Measurements from ENCODE around the gene SORCS1. TPM values are rescaled to one million over a fixed set of nuclear protein-coding genes. Genes with fewer than 3 reads are reported as not detected.

Gene SORCS1
- total RNA-seq, 1 experiment from 2014 or later: 1.7 TPM

GRCh38 chr10:106956216-106956915, 208.1 kb downstream of the SORCS1 start:
- no peaks in the 10 kb centered on the region for H3K27me3 Mint-ChIP-seq (ENCODE audit: low read depth)
- DNase-seq: no peak
- Histone ChIP-seq H2BK15ac (ENCODE audit: low read depth, low read length) (no peak overlapping the region), H3K4me2 (ENCODE audit: insufficient read depth, insufficient read length, low read length) (no peak overlapping the region), H3K79me2 (ENCODE audit: insufficient read depth, low read length) (no peaks in the 10 kb centered on the region), H3K23me2 (ENCODE audit: insufficient read length, low read depth, low read length, poor library complexity, severe bottlenecking) (no peaks in the 10 kb centered on the region), H3K9me3 (ENCODE audit: control insufficient read depth, low read depth, low read length) (no peaks in the 10 kb centered on the region), H2AK5ac (ENCODE audit: insufficient read length, low read length) (no peak overlapping the region), H3K27ac (ENCODE audit: insufficient read length, low read depth, low read length) (no peak overlapping the region), H4K91ac (ENCODE audit: insufficient read length, low read depth, low read length) (no peak overlapping the region), H2BK12ac (ENCODE audit: insufficient read length, low read depth, low read length) (no peak overlapping the region), H4K20me1 (ENCODE audit: control insufficient read depth, insufficient read depth, insufficient read length) (no peaks in the 10 kb centered on the region), H3K79me1 (ENCODE audit: insufficient read depth, low read depth, low read length, poor library complexity, severe bottlenecking) (no peaks in the 10 kb centered on the region), H2BK5ac (ENCODE audit: insufficient read length, low read length) (no peak overlapping the region), H3K4me1 (ENCODE audit: insufficient read depth, low read length) (no peaks in the 10 kb centered on the region), H2BK120ac (ENCODE audit: low read depth, low read length, poor library complexity, severe bottlenecking) (no peak overlapping the region), H2BK20ac (ENCODE audit: low read depth, low read length, poor library complexity, severe bottlenecking) (no peak overlapping the region), H2AFZ (ENCODE audit: low read length) (no peak overlapping the region), H3K9ac (ENCODE audit: extremely low read depth, insufficient read length, low read length) (no peak overlapping the region), H4K8ac (replicated peaks; ENCODE audit: insufficient read length, low read depth, low read length) (no peak overlapping the region), H3K18ac (ENCODE audit: insufficient read length, low read depth, low read length) (no peak overlapping the region), H3K4ac (ENCODE audit: low read depth, low read length) (no peak overlapping the region), H3K14ac (ENCODE audit: insufficient read depth, low read length) (no peak overlapping the region), H4K5ac (ENCODE audit: insufficient read length, low read depth, low read length) (no peak overlapping the region), H3K27me3 (ENCODE audit: insufficient read depth, low read length) (no peaks in the 10 kb centered on the region), H3T11ph (ENCODE audit: low read length) (no peak overlapping the region), H3K23ac (ENCODE audit: insufficient read length, low read depth, low read length) (no peak overlapping the region), H3K56ac (ENCODE audit: insufficient read length, low read depth, low read length) (no peak overlapping the region)
- peaks cover 0 to 3% (median 2%) of the 10 kb centered on the region in 3 experiments; a peak in 2 of 7 replicates for H3K36me3 Mint-ChIP-seq (ENCODE audit: insufficient read depth in 1 of 3, low read depth in 3 of 3)
- peaks cover 14 to 28% of the 10 kb centered on the region in 2 experiments for H3K4me1 Mint-ChIP-seq
- WGBS (ENCODE audit: extremely low coverage, insufficient read length, low lambda C conversion rate): no CpG with 5 or more reads among the region's 4 CpGs
- peak overlapping the region; percentile 42 to 85 (median 62); a peak in 3 of 7 replicates for H3K27ac Mint-ChIP-seq
- H3K4me3 Mint-ChIP-seq: no peak overlapping the region
- TF ChIP-seq CTCF (conservative IDR thresholded peaks at IDR 0.05): no peak
- H3K9me3 Mint-ChIP-seq: peaks cover 0 to 4% of the 10 kb centered on the region in 2 experiments; a peak in 1 of 5 replicates

Data from H9 (cell line).